IPS-18a (cell line): ENCODE data around the gene MTAP.

Source experiments
- H3K27ac ChIP-seq: one replicate; pipeline ENCODE4 v1.5.1; 2013; ENCODE audit warnings: low read length
- H3K27me3 ChIP-seq: one replicate; pipeline ENCODE4 v1.6.1; 2013; ENCODE audit warnings: mild to moderate bottlenecking, low read length; ENCODE audit not compliant: control insufficient read depth, insufficient read depth
- H3K36me3 ChIP-seq: one replicate; pipeline ENCODE4 v1.6.1; 2013; ENCODE audit warnings: low read depth, low read length; ENCODE audit not compliant: control insufficient read depth
- H3K4me1 ChIP-seq: one replicate; pipeline ENCODE4 v1.6.1; 2013; ENCODE audit warnings: low read depth, low read length; ENCODE audit not compliant: control insufficient read depth
- H3K4me3 ChIP-seq: one replicate; pipeline ENCODE4 v1.5.1; 2013; ENCODE audit warnings: low read length
- H3K9ac ChIP-seq: one replicate; pipeline ENCODE4 v1.6.1; 2013; ENCODE audit warnings: mild to moderate bottlenecking, low read length, moderate library complexity
- H3K9me3 ChIP-seq: one replicate; pipeline ENCODE4 v1.6.1; 2013; ENCODE audit warnings: low read depth, low read length; ENCODE audit not compliant: control insufficient read depth

MTAP gene

DNA sequence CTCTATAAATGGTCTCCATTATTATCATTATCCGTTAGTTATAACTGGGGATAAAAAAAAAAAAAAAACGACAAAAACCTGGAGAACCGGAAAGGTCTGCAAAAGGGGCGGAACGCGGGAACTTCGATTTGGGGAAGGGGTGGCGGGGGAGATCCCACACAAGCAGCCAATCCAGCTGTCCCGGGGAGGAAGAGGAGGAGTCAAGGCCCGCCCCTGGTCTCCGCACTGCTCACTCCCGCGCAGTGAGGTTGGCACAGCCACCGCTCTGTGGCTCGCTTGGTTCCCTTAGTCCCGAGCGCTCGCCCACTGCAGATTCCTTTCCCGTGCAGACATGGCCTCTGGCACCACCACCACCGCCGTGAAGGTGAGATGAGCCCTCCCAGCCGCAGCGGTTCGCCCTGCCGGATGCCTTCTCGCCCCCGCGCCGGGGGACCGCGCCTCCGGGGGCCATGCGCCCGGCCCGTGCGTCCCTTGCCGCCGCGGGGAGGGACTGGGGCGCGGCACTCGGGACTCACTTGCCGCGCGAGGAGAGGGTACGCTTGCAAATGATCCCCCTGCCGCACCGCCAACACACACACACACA, at the start of gene MTAP:
MTAP (plus strand) TSS at position 219 of the 583 bp plus-strand sequence; CDS start at position 332, 113 bp downstream.
- Histone ChIP-seq H3K36me3 (peaks cover 11% of the 10 kb centered on the region), H3K9ac (peak within 1 kb of the TSS; percentile 92), H3K27ac (peak within 1 kb of the TSS; percentile 18), H3K4me3 (peak within 1 kb of the TSS; percentile 79), H3K4me1 (peaks cover 26% of the 10 kb centered on the region), H3K27me3 (peaks cover 41% of the 10 kb centered on the region), H3K9me3 (no peaks in the 10 kb centered on the region)

DNA sequence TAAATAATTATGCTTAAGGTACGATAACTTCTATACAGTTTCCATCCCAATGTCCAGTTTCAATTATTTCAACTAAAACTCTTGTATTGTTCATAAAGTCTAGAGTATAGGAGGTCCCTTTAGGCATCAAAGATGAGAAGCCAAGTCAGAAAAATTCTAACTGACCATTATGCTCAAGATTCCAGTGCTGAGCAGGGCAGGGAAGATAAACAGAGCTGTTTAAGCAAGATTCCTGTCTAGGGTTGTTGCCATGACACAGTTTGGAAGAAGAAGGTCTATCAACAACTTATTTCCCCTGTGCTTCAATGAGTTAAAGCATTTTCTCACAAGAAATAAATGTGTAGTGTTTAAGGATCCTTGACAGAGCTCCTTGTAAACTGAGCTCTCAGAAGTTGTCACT, 48.9 kb upstream of the MTAP start:
- Histone ChIP-seq H3K4me1 (peaks cover 5% of the 10 kb centered on the region), H3K4me3 (no peak overlapping the region), H3K36me3 (no peaks in the 10 kb centered on the region), H3K9me3 (no peaks in the 10 kb centered on the region), H3K9ac (no peak overlapping the region), H3K27me3 (peaks cover 100% of the 10 kb centered on the region), H3K27ac (no peak overlapping the region)

DNA sequence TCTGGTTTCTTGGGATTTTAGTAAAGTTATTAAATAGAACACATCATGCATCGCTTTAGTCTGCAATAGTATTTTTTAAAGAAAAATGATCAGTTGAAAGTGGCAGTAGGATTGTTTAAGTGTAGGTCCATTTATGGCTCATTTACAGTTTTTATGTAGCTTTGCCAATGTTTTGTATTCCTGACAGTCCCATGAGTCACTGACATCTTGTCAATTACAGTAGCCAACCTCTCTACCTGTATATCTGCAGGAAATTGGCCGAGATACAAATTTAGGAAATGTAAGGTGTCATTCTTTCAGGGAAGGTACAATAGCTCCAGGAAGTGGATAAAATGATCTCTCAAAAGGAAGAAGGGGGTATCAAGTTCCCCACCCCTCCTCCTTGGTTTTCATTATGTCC, 47.7 kb upstream of the MTAP start:
- no peaks in the 10 kb centered on the region for H3K9me3 ChIP-seq
- no peak overlapping the region for H3K27ac ChIP-seq
- H3K9ac ChIP-seq: no peak overlapping the region
- peaks cover 100% of the 10 kb centered on the region for H3K27me3 ChIP-seq
- peaks cover 5% of the 10 kb centered on the region for H3K4me1 ChIP-seq
- H3K36me3 ChIP-seq: no peaks in the 10 kb centered on the region
- H3K4me3 ChIP-seq: no peak overlapping the region

DNA sequence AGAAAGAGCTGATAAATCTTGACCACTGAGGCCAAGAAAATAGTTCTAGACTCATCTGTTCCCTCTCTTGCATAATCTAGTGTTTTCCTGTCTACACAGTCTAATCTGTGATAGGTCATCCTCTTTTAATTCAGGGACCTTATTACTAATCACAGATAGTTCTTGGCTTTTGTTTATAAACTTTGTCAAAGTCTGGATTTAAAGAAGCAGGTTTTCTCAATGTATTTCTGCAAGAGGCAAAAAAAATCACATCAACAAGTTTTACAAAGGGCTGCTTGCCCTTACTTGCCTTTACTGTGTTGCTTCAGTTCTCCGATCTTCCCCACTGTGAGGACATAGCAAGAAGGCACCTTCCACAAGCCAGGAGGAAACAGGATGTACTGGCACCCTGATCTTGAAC, 43.9 kb upstream of the MTAP start:
- peaks cover 94% of the 10 kb centered on the region for H3K27me3 ChIP-seq
- no peaks in the 10 kb centered on the region for H3K9me3 ChIP-seq

DNA sequence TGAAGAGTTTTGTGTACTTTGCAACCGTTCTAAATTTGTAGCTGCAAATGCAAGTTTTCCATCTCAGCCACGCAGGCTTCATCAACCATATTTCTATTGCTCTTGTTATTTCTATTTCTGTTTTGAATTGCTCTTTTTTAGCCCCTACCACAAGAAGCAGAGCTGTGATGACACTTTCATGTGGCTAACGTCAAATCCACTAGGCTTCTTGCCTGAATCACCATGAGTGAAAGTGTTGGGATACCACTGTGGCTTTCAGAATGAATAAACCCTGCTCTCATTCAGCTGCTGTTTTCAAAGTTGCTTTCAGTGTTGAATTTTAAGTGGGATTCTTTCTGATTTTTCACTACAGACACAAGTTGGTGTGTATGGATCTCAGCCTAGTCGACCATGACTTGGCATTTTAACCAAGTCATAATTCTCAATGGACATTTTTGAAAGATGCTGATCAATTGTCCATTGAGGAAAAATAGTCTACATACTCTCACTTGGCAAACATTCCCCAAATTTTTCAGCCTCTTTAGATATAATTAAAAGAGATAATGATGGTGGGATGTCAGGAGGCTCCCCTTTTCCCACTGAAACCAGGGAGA, 41.0 kb upstream of the MTAP start:
- Histone ChIP-seq H3K27me3 (peaks cover 82% of the 10 kb centered on the region), H3K9me3 (no peaks in the 10 kb centered on the region), H3K36me3 (no peaks in the 10 kb centered on the region), H3K4me3 (no peak overlapping the region), H3K27ac (no peak overlapping the region), H3K4me1 (no peaks in the 10 kb centered on the region), H3K9ac (no peak overlapping the region)

More for the DNA sequence above, 43.9 kb upstream of the MTAP start:
- H3K27ac ChIP-seq: no peak overlapping the region
- H3K9ac ChIP-seq: no peak overlapping the region
- H3K4me3 ChIP-seq: no peak overlapping the region
- H3K36me3 ChIP-seq: no peaks in the 10 kb centered on the region
- no peaks in the 10 kb centered on the region for H3K4me1 ChIP-seq

DNA sequence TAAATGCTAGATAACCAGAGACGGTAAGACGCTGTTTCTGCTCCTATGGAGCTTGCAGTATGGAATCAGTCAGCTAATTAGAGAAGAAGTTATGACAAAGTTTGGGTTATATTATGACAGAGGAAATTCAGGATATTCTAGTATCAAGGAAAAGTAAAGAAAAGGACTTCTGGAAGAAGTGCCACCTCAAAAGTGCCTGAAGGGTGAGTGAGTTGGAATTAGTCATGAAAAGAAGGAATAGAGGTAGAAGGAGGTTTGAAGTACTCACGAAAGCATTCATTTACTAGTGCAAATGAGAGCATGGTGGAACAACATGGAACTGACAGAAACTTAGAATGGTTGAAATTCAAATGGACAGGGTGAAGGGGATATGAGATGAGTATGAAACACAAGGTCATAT, 40.4 kb upstream of the MTAP start:
- H3K9ac ChIP-seq: no peak overlapping the region
- H3K4me3 ChIP-seq: no peak overlapping the region
- H3K4me1 ChIP-seq: no peaks in the 10 kb centered on the region
- H3K9me3 ChIP-seq: no peaks in the 10 kb centered on the region
- peaks cover 77% of the 10 kb centered on the region for H3K27me3 ChIP-seq
- no peaks in the 10 kb centered on the region for H3K36me3 ChIP-seq
- H3K27ac ChIP-seq: no peak overlapping the region

DNA sequence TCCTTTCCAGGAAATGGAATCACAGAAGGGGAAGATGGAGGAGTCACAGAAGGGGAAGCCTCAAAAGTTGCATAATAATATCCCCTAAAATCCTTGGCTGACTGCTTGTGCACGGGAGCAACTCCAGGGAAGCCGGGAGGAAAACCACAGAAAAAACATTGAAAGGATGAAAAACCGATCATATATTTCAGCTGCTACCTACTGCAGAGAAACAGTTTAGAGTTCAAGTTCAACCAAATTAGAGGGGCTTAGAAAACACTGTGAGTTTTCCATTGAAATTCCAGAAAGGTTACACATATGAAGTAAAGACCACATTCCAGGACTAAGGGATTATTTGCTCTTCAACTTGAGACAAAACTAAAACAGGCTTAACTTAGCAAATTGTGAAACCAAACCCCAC, 37.6 kb upstream of the MTAP start:
- H3K27ac ChIP-seq: no peak overlapping the region
- H3K36me3 ChIP-seq: no peaks in the 10 kb centered on the region
- H3K4me1 ChIP-seq: no peaks in the 10 kb centered on the region
- H3K9ac ChIP-seq: no peak overlapping the region
- H3K4me3 ChIP-seq: no peak overlapping the region
- no peaks in the 10 kb centered on the region for H3K9me3 ChIP-seq
- H3K27me3 ChIP-seq: peaks cover 60% of the 10 kb centered on the region

DNA sequence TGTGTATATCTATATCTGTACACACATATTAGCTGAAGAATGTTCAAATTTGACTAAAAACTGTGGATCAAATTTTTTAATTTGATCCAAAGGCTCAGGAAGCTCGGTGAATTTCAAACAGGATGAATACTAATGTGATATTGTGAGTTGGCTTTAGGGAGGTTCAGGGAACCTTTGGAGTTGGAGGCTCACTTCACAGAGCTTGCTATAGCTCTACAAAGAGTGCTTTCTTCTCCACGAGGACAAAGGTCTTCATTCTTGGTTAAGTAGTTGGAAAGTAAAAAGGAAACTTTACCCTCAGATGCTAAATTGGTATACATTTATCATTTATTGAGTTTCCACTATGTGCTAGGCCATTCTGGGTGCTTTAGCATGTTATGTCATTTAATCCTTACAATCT, 36.3 kb upstream of the MTAP start:
- H3K4me1 ChIP-seq: no peaks in the 10 kb centered on the region
- peaks cover 55% of the 10 kb centered on the region for H3K27me3 ChIP-seq
- H3K9ac ChIP-seq: no peak overlapping the region
- no peaks in the 10 kb centered on the region for H3K36me3 ChIP-seq
- H3K4me3 ChIP-seq: no peak overlapping the region
- no peak overlapping the region for H3K27ac ChIP-seq
- no peaks in the 10 kb centered on the region for H3K9me3 ChIP-seq

DNA sequence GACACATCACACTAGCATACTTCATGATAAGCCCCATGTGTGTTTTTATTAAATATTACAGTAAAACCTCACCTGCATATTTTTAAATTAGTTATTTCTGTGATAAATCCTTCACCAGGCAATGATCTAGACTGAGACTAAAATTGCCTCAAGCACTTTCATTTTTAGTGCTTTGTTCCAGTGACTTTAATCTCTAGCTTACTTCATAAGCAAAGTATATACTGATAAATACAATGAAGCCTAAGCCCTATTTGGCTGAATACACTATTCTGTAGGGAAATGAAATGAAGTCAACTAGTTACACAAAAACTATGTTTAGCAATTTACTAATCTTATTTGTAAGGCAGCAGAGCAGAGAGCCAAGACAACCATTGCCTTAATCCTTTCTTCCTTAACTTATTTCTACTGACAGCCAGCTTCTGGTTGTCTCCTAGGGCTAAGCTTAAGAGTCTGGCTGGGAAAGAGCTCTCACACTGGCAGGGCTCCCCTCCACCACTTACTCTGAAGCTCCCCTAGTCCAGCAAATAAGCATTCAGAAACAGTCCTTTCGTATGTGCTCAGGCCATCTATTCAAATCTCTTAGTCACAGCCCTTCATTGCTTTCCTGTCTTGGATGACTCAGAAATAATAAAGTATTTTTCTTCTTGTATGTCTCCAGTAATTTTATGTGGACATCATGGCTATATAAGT, 31.4 kb upstream of the MTAP start:
- H3K9ac ChIP-seq: no peak overlapping the region
- no peaks in the 10 kb centered on the region for H3K36me3 ChIP-seq
- H3K4me1 ChIP-seq: no peaks in the 10 kb centered on the region
- no peaks in the 10 kb centered on the region for H3K9me3 ChIP-seq
- H3K27ac ChIP-seq: no peak overlapping the region
- H3K4me3 ChIP-seq: no peak overlapping the region
- H3K27me3 ChIP-seq: peaks cover 25% of the 10 kb centered on the region

DNA sequence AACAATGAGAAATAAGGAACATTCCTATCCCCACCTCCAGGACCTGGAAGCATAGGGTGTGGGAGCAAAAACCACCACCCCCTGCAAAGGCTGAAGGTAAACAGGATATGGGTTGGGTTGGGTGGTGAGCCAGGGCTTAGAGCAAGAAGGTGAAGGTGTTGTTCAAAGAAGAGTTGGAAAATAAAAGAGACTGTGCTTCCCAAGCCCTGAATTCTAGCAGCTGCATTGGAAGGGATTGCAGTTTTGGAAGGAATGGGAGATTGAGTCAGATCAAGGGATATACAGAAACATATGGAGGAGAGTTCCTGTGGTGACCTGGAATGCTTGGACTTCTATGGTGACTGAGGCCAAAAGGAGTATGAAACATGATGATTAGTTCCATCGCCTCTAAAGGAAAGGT, 24.7 kb upstream of the MTAP start:
- H3K27ac ChIP-seq: no peak overlapping the region
- no peak overlapping the region for H3K4me3 ChIP-seq
- H3K4me1 ChIP-seq: no peaks in the 10 kb centered on the region
- no peaks in the 10 kb centered on the region for H3K36me3 ChIP-seq
- H3K27me3 ChIP-seq: peaks cover 21% of the 10 kb centered on the region
- H3K9ac ChIP-seq: no peak overlapping the region
- H3K9me3 ChIP-seq: no peaks in the 10 kb centered on the region

DNA sequence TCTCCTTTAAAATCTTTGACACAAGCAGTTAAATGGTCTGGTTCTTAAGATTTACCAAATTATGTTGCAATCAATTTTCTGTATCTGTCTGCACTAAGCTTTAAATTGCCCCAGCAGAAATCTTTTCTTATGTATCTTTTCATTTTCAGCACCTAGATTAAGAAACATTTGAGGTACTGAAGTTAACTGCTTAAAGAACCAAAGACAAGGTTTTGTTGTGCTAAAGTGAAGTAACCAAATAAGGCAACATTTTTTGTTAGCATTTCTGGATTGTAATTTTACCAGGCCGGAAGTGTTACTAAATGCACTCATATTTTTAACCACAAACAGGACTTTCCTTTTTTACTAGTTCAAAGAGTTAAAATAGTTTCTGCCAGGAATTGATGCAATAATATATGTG, 24.1 kb upstream of the MTAP start:
- Histone ChIP-seq H3K9ac (no peak overlapping the region), H3K27me3 (peaks cover 21% of the 10 kb centered on the region), H3K36me3 (no peaks in the 10 kb centered on the region), H3K4me3 (no peak overlapping the region), H3K27ac (no peak overlapping the region), H3K9me3 (no peaks in the 10 kb centered on the region), H3K4me1 (no peaks in the 10 kb centered on the region)

DNA sequence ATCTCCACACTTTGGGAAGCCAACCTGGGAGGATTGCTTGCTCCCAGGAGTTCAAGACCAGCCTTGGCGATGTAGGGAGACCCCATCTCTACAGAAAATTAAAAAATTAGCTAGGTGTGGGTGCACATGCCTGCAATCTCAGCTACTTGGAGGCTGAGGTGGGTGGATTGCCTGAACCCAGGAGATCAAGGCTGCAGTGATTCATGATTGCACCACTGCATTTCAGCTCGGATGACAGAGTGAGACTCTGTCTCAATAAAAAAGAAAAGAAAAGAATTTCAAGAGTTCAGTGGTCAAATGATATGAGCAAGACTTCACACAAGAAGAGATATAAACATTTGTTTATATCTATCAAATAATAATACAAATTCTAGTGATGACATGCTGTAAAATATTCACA, 23.0 kb upstream of the MTAP start:
- Histone ChIP-seq H3K9me3 (no peaks in the 10 kb centered on the region), H3K36me3 (no peaks in the 10 kb centered on the region), H3K27ac (no peak overlapping the region), H3K4me3 (no peak overlapping the region), H3K27me3 (peaks cover 23% of the 10 kb centered on the region), H3K4me1 (no peaks in the 10 kb centered on the region), H3K9ac (no peak overlapping the region)
